ENCODE results near the gene PRKCE. TPM values are rescaled to one million over a fixed set of nuclear protein-coding genes. Genes with fewer than 3 reads are reported as not detected.

The PRKCE gene
- total RNA-seq, 1 experiment from 2014 or later: 14.8 TPM

DNA sequence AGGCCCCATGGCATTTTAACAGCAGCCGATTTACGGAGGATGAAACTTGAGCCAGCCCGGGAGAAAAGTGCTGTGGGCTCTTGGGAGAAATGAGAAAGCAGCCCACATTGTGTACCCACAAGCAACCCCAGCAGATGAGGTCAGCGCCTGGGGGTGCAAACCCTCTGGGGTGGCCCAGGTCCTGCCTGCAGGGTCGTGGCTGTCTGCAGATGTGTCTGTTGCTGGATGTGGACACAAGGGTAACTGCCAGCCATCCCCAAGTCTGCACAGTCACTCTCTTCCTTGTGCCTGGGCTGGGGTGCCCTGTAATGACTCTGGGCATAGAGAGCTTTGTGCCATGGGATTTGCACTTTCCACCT lies 170.8 kb downstream of the PRKCE start:
- Histone ChIP-seq H3K36me3 (ENCODE audit: control insufficient read depth in 1 of 2, insufficient read depth in 2 of 2, low read length in 2 of 2) (no peaks in the 10 kb centered on the region), H3K4me1 (ENCODE audit: control insufficient read depth in 1 of 2, insufficient read depth in 2 of 2, low read length in 2 of 2) (peaks cover 14 to 25% of the 10 kb centered on the region in 2 experiments), H3K9me3 (ENCODE audit: control insufficient read depth in 1 of 2, insufficient read depth in 1 of 2, low read depth in 1 of 2, low read length in 2 of 2) (no peaks in the 10 kb centered on the region), H3K79me2 (ENCODE audit: insufficient read depth, low read length) (peaks cover 6% of the 10 kb centered on the region; the same call in 1 of the 2 replicates), H3K9ac (ENCODE audit: low read length) (no peak overlapping the region), H3K4me2 (ENCODE audit: low read length) (peak overlapping the region; percentile 57), H4K20me1 (ENCODE audit: insufficient read depth) (no peaks in the 10 kb centered on the region), H3K4me3 (replicated peaks in 1 of 2; ENCODE audit: low read depth in 1 of 2, low read length in 2 of 2) (no peak overlapping the region), H3K27ac (ENCODE audit: low read depth, low read length) (peak overlapping the region; percentile 22; the same call in 1 of the 2 replicates), H3K9me2 (ENCODE audit: insufficient read depth) (no peaks in the 10 kb centered on the region), H3K27me3 (ENCODE audit: insufficient read depth, low read length) (no peaks in the 10 kb centered on the region), H2AFZ (ENCODE audit: low read depth, low read length, poor library complexity, severe bottlenecking) (no peak overlapping the region)
- ChIA-PET POLR2A (no interaction called here), RAD21 (ENCODE audit: low non-redundant PET in 1 of 2, low total read pairs in 2 of 2, uncharacterized antibody in 2 of 2, unreplicated experiment in 2 of 2) (no interaction called here), CTCF (no interaction called here)
- intact Hi-C loops (cut with micrococcal nuclease): no loop called here
- no TSS peak for BruUV-seq (replicated peaks)
- TF ChIP-seq POLR2AphosphoS5 (IDR thresholded peaks at IDR 0.05; ENCODE audit: low read depth, low read length) (no peak), EZH2 (IDR thresholded peaks at IDR 0.05) (no peak), ZBTB33 (IDR thresholded peaks at IDR 0.05; ENCODE audit: extremely low read depth, insufficient replicate concordance, low read length) (no peak)
- TF ChIP-seq, protein P1, sequence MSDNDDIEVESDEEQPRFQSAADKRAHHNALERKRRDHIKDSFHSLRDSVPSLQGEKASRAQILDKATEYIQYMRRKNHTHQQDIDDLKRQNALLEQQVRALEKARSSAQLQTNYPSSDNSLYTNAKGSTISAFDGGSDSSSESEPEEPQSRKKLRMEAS (IDR thresholded peaks at IDR 0.05): no peak
- ATAC-seq (no peak), DNase-seq (ENCODE audit: low read depth, low spot score) (no peak)

DNA sequence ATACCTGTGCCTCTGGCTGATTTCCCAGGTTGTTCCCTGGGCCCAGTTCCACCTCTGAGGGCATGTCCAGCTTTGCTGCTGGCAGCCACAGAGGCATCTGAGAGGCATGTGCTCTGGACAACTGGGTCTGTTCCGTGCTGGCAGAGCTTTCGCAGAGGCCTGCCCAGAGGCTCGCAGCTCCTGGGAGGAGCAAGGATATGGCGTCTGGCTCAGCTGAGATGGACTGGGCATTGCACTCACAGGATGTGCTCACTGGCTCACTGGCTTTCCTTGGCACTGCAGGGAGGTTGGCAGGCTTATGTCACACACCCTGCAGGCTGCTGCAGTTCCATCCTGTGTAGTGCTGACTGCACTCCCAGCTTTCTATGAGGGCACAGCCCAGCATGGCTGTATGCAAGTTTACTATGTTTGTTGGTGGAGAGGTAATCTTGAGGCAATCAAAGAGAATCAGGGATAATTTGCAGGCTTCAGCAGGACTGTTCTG lies 172.3 kb downstream of the PRKCE start:
- peaks cover 6% of the 10 kb centered on the region; the same call in 1 of the 2 replicates for H3K79me2 ChIP-seq (ENCODE audit: insufficient read depth, low read length)
- no peaks in the 10 kb centered on the region for H3K9me3 ChIP-seq (ENCODE audit: control insufficient read depth in 1 of 2, insufficient read depth in 1 of 2, low read depth in 1 of 2, low read length in 2 of 2)
- no peak overlapping the region for H3K4me2 ChIP-seq (ENCODE audit: low read length)
- CTCF ChIA-PET: no interaction called here
- POLR2A ChIA-PET: no interaction called here
- no TSS peak for BruUV-seq (replicated peaks)
- no peaks in the 10 kb centered on the region for H3K36me3 ChIP-seq (ENCODE audit: control insufficient read depth in 1 of 2, insufficient read depth in 2 of 2, low read length in 2 of 2)
- peaks cover 14 to 25% of the 10 kb centered on the region in 2 experiments for H3K4me1 ChIP-seq (ENCODE audit: control insufficient read depth in 1 of 2, insufficient read depth in 2 of 2, low read length in 2 of 2)
- no peaks in the 10 kb centered on the region for H3K27me3 ChIP-seq (ENCODE audit: insufficient read depth, low read length)
- H2AFZ ChIP-seq (ENCODE audit: low read depth, low read length, poor library complexity, severe bottlenecking): no peak overlapping the region
- ATAC-seq (0 out of 2 replicates have a peak, but pooled peaks have one; percentile 18), DNase-seq (ENCODE audit: low read depth, low spot score) (no peak)
- no peak overlapping the region for H3K9ac ChIP-seq (ENCODE audit: low read length)
- H3K27ac ChIP-seq (ENCODE audit: low read depth, low read length): no peak overlapping the region
- intact Hi-C loops (cut with micrococcal nuclease): no loop called here
- RAD21 ChIA-PET (ENCODE audit: low non-redundant PET in 1 of 2, low total read pairs in 2 of 2, uncharacterized antibody in 2 of 2, unreplicated experiment in 2 of 2): no interaction called here
- no peaks in the 10 kb centered on the region for H3K9me2 ChIP-seq (ENCODE audit: insufficient read depth)
- no peaks in the 10 kb centered on the region for H4K20me1 ChIP-seq (ENCODE audit: insufficient read depth)
- H3K4me3 ChIP-seq (replicated peaks in 1 of 2; ENCODE audit: low read depth in 1 of 2, low read length in 2 of 2): no peak overlapping the region
- TF ChIP-seq, protein P2, sequence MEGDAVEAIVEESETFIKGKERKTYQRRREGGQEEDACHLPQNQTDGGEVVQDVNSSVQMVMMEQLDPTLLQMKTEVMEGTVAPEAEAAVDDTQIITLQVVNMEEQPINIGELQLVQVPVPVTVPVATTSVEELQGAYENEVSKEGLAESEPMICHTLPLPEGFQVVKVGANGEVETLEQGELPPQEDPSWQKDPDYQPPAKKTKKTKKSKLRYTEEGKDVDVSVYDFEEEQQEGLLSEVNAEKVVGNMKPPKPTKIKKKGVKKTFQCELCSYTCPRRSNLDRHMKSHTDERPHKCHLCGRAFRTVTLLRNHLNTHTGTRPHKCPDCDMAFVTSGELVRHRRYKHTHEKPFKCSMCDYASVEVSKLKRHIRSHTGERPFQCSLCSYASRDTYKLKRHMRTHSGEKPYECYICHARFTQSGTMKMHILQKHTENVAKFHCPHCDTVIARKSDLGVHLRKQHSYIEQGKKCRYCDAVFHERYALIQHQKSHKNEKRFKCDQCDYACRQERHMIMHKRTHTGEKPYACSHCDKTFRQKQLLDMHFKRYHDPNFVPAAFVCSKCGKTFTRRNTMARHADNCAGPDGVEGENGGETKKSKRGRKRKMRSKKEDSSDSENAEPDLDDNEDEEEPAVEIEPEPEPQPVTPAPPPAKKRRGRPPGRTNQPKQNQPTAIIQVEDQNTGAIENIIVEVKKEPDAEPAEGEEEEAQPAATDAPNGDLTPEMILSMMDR (IDR thresholded peaks at IDR 0.05 in 2 of 3, conservative IDR thresholded peaks at IDR 0.05 in 1 of 3; ENCODE audit: borderline replicate concordance in 1 of 3, insufficient read depth in 1 of 3, low read depth in 2 of 3, low read length in 2 of 3): no peak
- TF ChIP-seq CEBPB (IDR thresholded peaks at IDR 0.05; ENCODE audit: low read depth) (no peak), FOSL1 (IDR thresholded peaks at IDR 0.05; ENCODE audit: low read depth) (no peak), SRF (IDR thresholded peaks at IDR 0.05; ENCODE audit: low read depth) (no peak), YY1 (IDR thresholded peaks at IDR 0.05; ENCODE audit: extremely low read depth, insufficient replicate concordance, low read depth, low read length) (no peak), SP1 (IDR thresholded peaks at IDR 0.05; ENCODE audit: low read depth) (no peak), EZH2phosphoT487 (IDR thresholded peaks at IDR 0.05; ENCODE audit: borderline replicate concordance) (no peak), POLR2A (IDR thresholded peaks at IDR 0.05; ENCODE audit: borderline replicate concordance, extremely low read depth, insufficient read depth, insufficient read length) (no peak), POLR2AphosphoS5 (IDR thresholded peaks at IDR 0.05; ENCODE audit: low read depth, low read length) (no peak)
